Subcutaneous adipose tissue (tissue), 4 donors: ENCODE measurements around the gene ETS1. TPM values are rescaled to one million over a fixed set of nuclear protein-coding genes. Genes with fewer than 3 reads are reported as not detected.

Experiments used
- CTCF ChIP-seq: fragments of 450-650 bp; IDR thresholded peaks from one replicate; pipeline ENCODE4 v1.5.1; 2016; ENCODE audit warnings: low read depth, mild to moderate bottlenecking, control low read depth, antibody characterized with exemption, moderate library complexity
- total RNA-seq, 4 donors: library from RNA; depleted of rRNA; stranded (reverse); fragments of >200 nt; gene quantifications; one replicate each; pipeline ENCODE4 v1.1.0, GENCODE V29; 2016

Gene ETS1
- total RNA-seq, 4 donors from 2014 or later = 57.6 to 149 (median 96.7) TPM

GRCh38 chr11:128491195-128491936 lies 96.0 kb downstream of the ETS1 start:
- no peak for TF ChIP-seq CTCF

- no peak for TF ChIP-seq CTCF
Observed at GRCh38 chr11:128490092-128490491, 97.3 kb downstream of the ETS1 start.

GRCh38 chr11:128488471-128488870 lies 98.9 kb downstream of the ETS1 start:
- TF ChIP-seq CTCF = no peak

GRCh38 chr11:128487978-128488377 lies 99.4 kb downstream of the ETS1 start:
- TF ChIP-seq CTCF = no peak

- TF ChIP-seq CTCF = no peak
Observed at GRCh38 chr11:128484172-128484571, 103.2 kb downstream of the ETS1 start.

GRCh38 chr11:128483211-128483788 lies 104.1 kb downstream of the ETS1 start:
- no peak for TF ChIP-seq CTCF

- no peak for TF ChIP-seq CTCF
Observed at GRCh38 chr11:128482512-128483191, 104.7 kb downstream of the ETS1 start.
